SK-N-SH treated with all-trans-retinoic acid at 6 μM for 48 hours (cell line): ENCODE data around the gene ZNF232.
"Not testable (repeated sequence)": the region's sequence is repeated elsewhere in the genome, so short reads cannot be mapped to it uniquely, and the experiment has no call there.

Experiments used
- PPARA ChIP-seq: fragments of 250-450 bp; sonication (Bioruptor Pico); IDR thresholded peaks from 2 replicates; pipeline ENCODE4 v1.5.0; 2020; ENCODE audit warnings: mild to moderate bottlenecking, borderline replicate concordance
- TF ChIP-seq, protein P1 (sequence below): fragments of 250-450 bp; sonication (Bioruptor Pico); IDR thresholded peaks from 2 replicates; pipeline ENCODE4 v1.8.0; 2020; ENCODE audit warnings: mild to moderate bottlenecking, moderate library complexity, borderline replicate concordance

- TF ChIP-seq, protein P1, sequence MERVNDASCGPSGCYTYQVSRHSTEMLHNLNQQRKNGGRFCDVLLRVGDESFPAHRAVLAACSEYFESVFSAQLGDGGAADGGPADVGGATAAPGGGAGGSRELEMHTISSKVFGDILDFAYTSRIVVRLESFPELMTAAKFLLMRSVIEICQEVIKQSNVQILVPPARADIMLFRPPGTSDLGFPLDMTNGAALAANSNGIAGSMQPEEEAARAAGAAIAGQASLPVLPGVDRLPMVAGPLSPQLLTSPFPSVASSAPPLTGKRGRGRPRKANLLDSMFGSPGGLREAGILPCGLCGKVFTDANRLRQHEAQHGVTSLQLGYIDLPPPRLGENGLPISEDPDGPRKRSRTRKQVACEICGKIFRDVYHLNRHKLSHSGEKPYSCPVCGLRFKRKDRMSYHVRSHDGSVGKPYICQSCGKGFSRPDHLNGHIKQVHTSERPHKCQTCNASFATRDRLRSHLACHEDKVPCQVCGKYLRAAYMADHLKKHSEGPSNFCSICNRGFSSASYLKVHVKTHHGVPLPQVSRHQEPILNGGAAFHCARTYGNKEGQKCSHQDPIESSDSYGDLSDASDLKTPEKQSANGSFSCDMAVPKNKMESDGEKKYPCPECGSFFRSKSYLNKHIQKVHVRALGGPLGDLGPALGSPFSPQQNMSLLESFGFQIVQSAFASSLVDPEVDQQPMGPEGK: not testable (repeated sequence)
- TF ChIP-seq PPARA (CRISPR knock-in tag): not testable (repeated sequence)
These were observed 23.5 kb upstream of the ZNF232 start for GRCh38 chr17:5135131-5135712.
